ENCODE results near the gene GRB2.
"Not testable (repeated sequence)": the region's sequence is repeated elsewhere in the genome, so short reads cannot be mapped to it uniquely, and the experiment has no call there.

GRB2 gene

GRCh38 chr17:75386430-75386829 lies 19.0 kb downstream of the GRB2 start:
- no peak for DNase-seq (ENCODE audit: low spot score)

GRCh38 chr17:75384751-75385150 lies 20.7 kb downstream of the GRB2 start:
- DNase-seq (ENCODE audit: low spot score) = no peak

GRCh38 chr17:75383842-75384195 lies 21.7 kb downstream of the GRB2 start:
- DNase-seq (ENCODE audit: low spot score) = no peak

- no peak for DNase-seq (ENCODE audit: low spot score)
Observed at GRCh38 chr17:75380750-75381149, 24.7 kb downstream of the GRB2 start.

GRCh38 chr17:75380315-75380714 lies 25.2 kb downstream of the GRB2 start:
- DNase-seq (ENCODE audit: low spot score) = no peak

- not testable (repeated sequence) for DNase-seq (ENCODE audit: low spot score)
Observed at GRCh38 chr17:75379426-75379825, 26.1 kb downstream of the GRB2 start.

GRCh38 chr17:75373280-75373679 lies 32.2 kb downstream of the GRB2 start:
- DNase-seq (ENCODE audit: low spot score) = no peak

GRCh38 chr17:75371981-75372380 lies 33.5 kb downstream of the GRB2 start:
- no peak for DNase-seq (ENCODE audit: low spot score)

GRCh38 chr17:75371339-75371738 lies 34.1 kb downstream of the GRB2 start:
- DNase-seq (ENCODE audit: low spot score) = no peak

GRCh38 chr17:75370286-75370915 lies 35.1 kb downstream of the GRB2 start:
- no peak for DNase-seq (ENCODE audit: low spot score)

GRCh38 chr17:75367838-75368789 lies 37.4 kb downstream of the GRB2 start:
- not testable (repeated sequence) for DNase-seq (ENCODE audit: low spot score)

GRCh38 chr17:75367312-75367711 lies 38.2 kb downstream of the GRB2 start:
- DNase-seq (ENCODE audit: low spot score) = no peak

- no peak for DNase-seq (ENCODE audit: low spot score)
Observed at GRCh38 chr17:75366432-75366831, 39.0 kb downstream of the GRB2 start.

GRCh38 chr17:75365931-75366275 lies 39.6 kb downstream of the GRB2 start:
- DNase-seq (ENCODE audit: low spot score) = no peak

GRCh38 chr17:75365009-75365930 lies 40.2 kb downstream of the GRB2 start:
- DNase-seq (ENCODE audit: low spot score) = no peak

- no peak for DNase-seq (ENCODE audit: low spot score)
Observed at GRCh38 chr17:75364078-75364477, 41.4 kb downstream of the GRB2 start.

GRCh38 chr17:75361996-75362395 lies 43.5 kb downstream of the GRB2 start:
- no peak for DNase-seq (ENCODE audit: low spot score)

- DNase-seq (ENCODE audit: low spot score) = no peak
Observed at GRCh38 chr17:75361344-75361743, 44.1 kb downstream of the GRB2 start.

- no peak for DNase-seq (ENCODE audit: low spot score)
Observed at GRCh38 chr17:75356260-75356937, 49.1 kb downstream of the GRB2 start.

- DNase-seq (ENCODE audit: low spot score) = no peak
Observed at GRCh38 chr17:75353176-75353575, 52.3 kb downstream of the GRB2 start.

- DNase-seq (ENCODE audit: low spot score) = no peak
Observed at GRCh38 chr17:75352079-75352569, 53.4 kb downstream of the GRB2 start.

- DNase-seq (ENCODE audit: low spot score) = no peak
Observed at GRCh38 chr17:75350706-75351105, 54.8 kb downstream of the GRB2 start.

Measured in left forelimb (tissue), 1 donor.